Neural crest cell (in vitro differentiated cells): Measurements from ENCODE around the gene NSMCE1. TPM values are rescaled to one million over a fixed set of nuclear protein-coding genes. Genes with fewer than 3 reads are reported as not detected.
A peak's percentile ranks its signal among the peaks of the same experiment; 100 is the strongest.

ENCODE experiments used
- DNase-seq: peaks from one replicate; pipeline ENCODE4 v3.0.0; 2021; ENCODE audit warnings: low read depth, mixed read lengths, low spot score
- H3K27ac Mint-ChIP-seq: one replicate; pipeline ENCODE4 v1.8.0; 2021; ENCODE audit warnings: mild to moderate bottlenecking, mixed read lengths; ENCODE audit not compliant: unreplicated experiment
- H3K27me3 Mint-ChIP-seq: 2 replicates; pipeline ENCODE4 v1.8.0; 2021; ENCODE audit warnings: low read depth, mild to moderate bottlenecking, mixed read lengths
- H3K36me3 Mint-ChIP-seq: 2 replicates; pipeline ENCODE4 v1.8.0; 2021; ENCODE audit warnings: low read depth, mild to moderate bottlenecking, mixed read lengths
- H3K4me1 Mint-ChIP-seq: 2 replicates; pipeline ENCODE4 v1.8.0; 2021; ENCODE audit warnings: mixed read lengths
- H3K4me3 Mint-ChIP-seq: one replicate; pipeline ENCODE4 v1.8.0; 2021; ENCODE audit warnings: mild to moderate bottlenecking, mixed read lengths
- H3K9me3 Mint-ChIP-seq: 2 replicates; pipeline ENCODE4 v1.8.0; 2021; ENCODE audit warnings: mixed read lengths
- CTCF ChIP-seq: fragments of 200-600 bp; sonication (generic); conservative IDR thresholded peaks from 2 replicates; pipeline ENCODE4 v1.5.0; 2021; ENCODE audit warnings: antibody characterized with exemption, mild to moderate bottlenecking
- total RNA-seq: library from RNA; stranded (reverse); gene quantifications from 2 replicates; pipeline ENCODE4 v1.2.1, GENCODE V29; 2021

Gene NSMCE1
- total RNA-seq, 1 donor from 2014 or later = 30.4 TPM

- Mint-ChIP-seq H3K4me1 (peaks cover 4% of the 10 kb centered on the region), H3K9me3 (no peaks in the 10 kb centered on the region), H3K4me3 (no peak overlapping the region), H3K36me3 (no peaks in the 10 kb centered on the region), H3K27ac (no peak overlapping the region), H3K27me3 (no peaks in the 10 kb centered on the region)
- no peak for DNase-seq
- no peak for TF ChIP-seq CTCF
These were observed 52.2 kb downstream of the NSMCE1 start for GRCh38 chr16:27216297-27216885.

GRCh38 chr16:27215660-27216059, 52.9 kb downstream of the NSMCE1 start:
- no peaks in the 10 kb centered on the region for H3K36me3 Mint-ChIP-seq
- peaks cover 4% of the 10 kb centered on the region for H3K4me1 Mint-ChIP-seq
- no peaks in the 10 kb centered on the region for H3K9me3 Mint-ChIP-seq
- no peaks in the 10 kb centered on the region for H3K27me3 Mint-ChIP-seq
- TF ChIP-seq CTCF = no peak
- H3K4me3 Mint-ChIP-seq = no peak overlapping the region
- peak overlapping the region; percentile 62 for H3K27ac Mint-ChIP-seq
- no peak for DNase-seq

- Mint-ChIP-seq H3K27me3 (no peaks in the 10 kb centered on the region), H3K4me3 (no peak overlapping the region), H3K9me3 (no peaks in the 10 kb centered on the region), H3K27ac (no peak overlapping the region), H3K36me3 (no peaks in the 10 kb centered on the region), H3K4me1 (peaks cover 4% of the 10 kb centered on the region)
- no peak for TF ChIP-seq CTCF
- DNase-seq = no peak
These were observed 54.2 kb downstream of the NSMCE1 start for GRCh38 chr16:27214084-27214961.

GRCh38 chr16:27211026-27211425, 57.5 kb downstream of the NSMCE1 start:
- no peaks in the 10 kb centered on the region for H3K36me3 Mint-ChIP-seq

GRCh38 chr16:27210174-27210573, 58.4 kb downstream of the NSMCE1 start:
- Mint-ChIP-seq H3K27ac (no peak overlapping the region), H3K9me3 (no peaks in the 10 kb centered on the region), H3K36me3 (no peaks in the 10 kb centered on the region), H3K27me3 (no peaks in the 10 kb centered on the region), H3K4me3 (no peak overlapping the region), H3K4me1 (no peaks in the 10 kb centered on the region)
- no peak for DNase-seq
- TF ChIP-seq CTCF = no peak

More at GRCh38 chr16:27211026-27211425, 57.5 kb downstream of the NSMCE1 start:
- Mint-ChIP-seq H3K4me3 (no peak overlapping the region), H3K4me1 (no peaks in the 10 kb centered on the region), H3K27me3 (no peaks in the 10 kb centered on the region), H3K27ac (no peak overlapping the region), H3K9me3 (no peaks in the 10 kb centered on the region)
- DNase-seq = no peak
- TF ChIP-seq CTCF = no peak
